ENCODE measurements around the gene QRICH1.

GRCh38 chr3:49023775-49024174 is 70.1 kb downstream of the QRICH1 start:
- TF ChIP-seq CTCF (conservative IDR thresholded peaks at IDR 0.05 in 1 of 2, IDR thresholded peaks at IDR 0.05 in 1 of 2; ENCODE audit: low read depth in 1 of 2, low read length in 2 of 2) (no peak), EZH2 (IDR thresholded peaks at IDR 0.05; ENCODE audit: low read length, missing control alignments) (no peak)
